Cardiac septum (tissue), 1 donor: ENCODE data around the gene GRK5. TPM values are rescaled to one million over a fixed set of nuclear protein-coding genes. Genes with fewer than 3 reads are reported as not detected.

Source experiments
- DNase-seq: peaks from one replicate; pipeline ENCODE4 v3.0.0-alpha.2; 2020; ENCODE audit warnings: low spot score
- intact Hi-C: fragments of 100-400 bp; cut with DNase I; formaldehyde crosslinking; loops from one replicate; pipeline ENCODE4 v1.14.0; 2022
- total RNA-seq: library from RNA; stranded (reverse); fragmentation: NEBNext Ultra II Directional; extraction: Animal tissue kit (Norgen Biotek cat#: 25700); gene quantifications from one replicate; pipeline ENCODE4 v1.2.1, GENCODE V29; 2021
- donor health status: DM: no; HTN: no; CAD: no.

GRK5 gene
- total RNA-seq, 1 donor from 2014 or later: 17.6 TPM

DNA sequence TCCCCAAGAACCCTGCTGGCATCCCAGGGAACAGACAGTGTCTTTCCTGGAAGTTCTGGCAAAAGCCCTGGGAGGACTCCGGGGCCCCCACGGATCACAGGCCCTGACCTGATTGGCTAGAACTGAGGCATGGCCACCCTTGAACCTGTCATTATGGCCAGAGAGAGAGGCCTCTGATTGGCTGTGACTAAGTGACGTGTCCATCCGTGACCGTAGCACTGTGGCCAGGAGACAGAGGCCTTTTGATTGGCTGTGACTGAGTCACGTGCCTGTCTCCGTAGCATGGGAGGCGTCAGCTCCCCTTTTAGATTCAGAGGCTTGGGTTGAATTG is 171.3 kb downstream of the GRK5 start:
- intact Hi-C loops: loop anchor here (2.0 kb wide), 1 partner anchor 20 kb away; no protein-coding TSS in a partner anchor
- no peak for DNase-seq

- intact Hi-C loops: loop anchor here (2.0 kb wide), 1 partner anchor 21 kb away; no protein-coding TSS in a partner anchor
- no peak for DNase-seq
These were observed 172.2 kb downstream of the GRK5 start for GRCh38 chr10:119379466-119380071.

DNA sequence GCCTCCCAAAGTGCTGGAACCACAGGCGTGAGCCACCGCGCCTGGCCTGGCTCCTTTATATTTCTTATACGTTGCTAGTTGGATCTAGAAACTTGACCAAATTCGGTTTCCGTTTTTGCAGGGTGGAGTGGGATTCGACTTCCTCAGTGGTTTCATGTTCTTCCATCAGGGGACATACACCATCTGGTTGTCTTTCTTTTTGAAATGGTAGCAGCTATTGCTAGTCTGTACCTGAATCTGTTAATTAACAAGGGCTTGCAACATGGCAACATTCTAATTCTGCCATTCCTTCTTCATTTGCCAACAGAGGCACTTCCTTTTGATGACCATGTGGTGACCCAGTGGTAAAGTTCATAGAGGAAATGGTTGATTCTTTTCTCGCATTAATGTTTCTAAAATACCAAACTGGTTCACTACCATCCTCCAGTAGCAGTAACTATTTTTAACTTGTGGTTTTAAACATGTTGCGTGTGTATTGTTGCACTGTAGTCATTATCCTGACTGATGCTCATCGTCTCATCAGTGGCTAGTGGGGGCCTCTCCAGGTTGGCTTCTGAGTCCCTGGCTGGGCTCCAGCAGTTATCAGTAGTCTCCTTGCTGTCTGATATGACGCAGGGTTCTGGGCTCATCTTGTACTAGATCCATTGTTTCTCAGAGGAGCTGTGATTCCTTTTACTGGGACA is 175.9 kb downstream of the GRK5 start:
- no peak for DNase-seq

GRCh38 chr10:119384127-119384526 is 176.8 kb downstream of the GRK5 start:
- DNase-seq: no peak
- intact Hi-C loops: no loop called here

More for the DNA sequence above, 175.9 kb downstream of the GRK5 start:
- intact Hi-C loops: no loop called here

GRCh38 chr10:119386666-119387065 is 179.3 kb downstream of the GRK5 start:
- intact Hi-C loops: no loop called here
- no peak for DNase-seq

- no peak for DNase-seq
- intact Hi-C loops: no loop called here
These were observed 181.5 kb downstream of the GRK5 start for GRCh38 chr10:119388849-119389345.

DNA sequence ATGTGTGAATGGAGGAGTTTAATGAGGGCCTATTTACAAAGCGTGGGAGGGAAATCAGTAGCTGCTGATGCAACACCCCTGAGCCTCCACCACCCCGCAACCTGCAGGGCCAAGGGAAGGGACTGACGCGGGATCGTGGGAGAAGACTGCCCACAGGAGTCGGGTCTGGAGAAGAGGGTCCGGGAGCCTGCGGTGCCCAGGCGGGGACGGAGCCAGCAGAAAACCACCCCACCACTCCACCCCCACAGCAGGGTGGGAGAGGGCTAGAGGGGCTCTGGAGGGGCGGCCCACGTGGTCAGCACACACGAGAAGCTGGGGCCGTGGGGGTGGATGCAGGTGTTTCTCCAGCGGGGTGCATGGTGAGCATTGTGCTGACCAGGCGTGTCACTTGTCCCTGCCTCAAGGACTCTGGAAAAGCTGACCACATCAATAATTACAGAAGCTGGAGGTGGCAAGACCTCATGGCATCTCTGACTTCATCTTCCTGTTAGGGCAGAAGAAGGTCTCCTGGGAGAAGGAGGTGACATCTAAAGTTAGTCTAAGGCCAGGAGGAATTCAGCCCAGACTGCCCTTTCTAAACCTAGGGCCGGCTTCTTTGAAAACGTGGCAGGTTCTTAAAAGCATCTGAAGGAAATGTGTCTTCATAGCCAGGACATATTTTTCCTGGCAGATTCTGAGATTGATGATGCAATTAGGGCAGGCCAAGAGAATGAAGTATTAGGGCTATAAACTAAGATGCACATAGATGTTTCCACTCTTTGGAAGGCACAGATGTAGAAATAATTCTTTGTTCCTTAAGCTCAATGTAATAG is 184.3 kb downstream of the GRK5 start:
- DNase-seq: no peak

GRCh38 chr10:119393019-119393418 is 185.6 kb downstream of the GRK5 start:
- DNase-seq: no peak
- intact Hi-C loops: no loop called here

More for the DNA sequence above, 184.3 kb downstream of the GRK5 start:
- intact Hi-C loops: no loop called here

DNA sequence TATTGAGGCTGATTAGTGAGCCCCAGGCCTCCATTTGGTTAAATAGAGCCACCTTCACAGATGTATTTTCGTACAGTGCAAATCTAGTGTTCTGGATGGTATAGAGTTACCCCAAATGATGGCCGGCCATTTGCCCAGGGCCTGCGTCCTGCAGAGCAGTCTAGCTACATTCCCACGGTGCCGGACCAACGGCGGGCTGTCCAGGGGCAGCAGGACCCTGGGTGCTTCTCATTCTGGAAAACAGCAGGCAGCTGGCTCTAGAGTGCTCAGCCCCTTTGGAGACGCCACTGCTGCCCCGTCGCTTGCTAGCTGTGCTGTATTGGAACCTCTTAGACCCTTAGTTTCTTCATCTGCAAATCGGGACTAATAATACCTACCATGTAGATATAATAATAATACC is 186.1 kb downstream of the GRK5 start:
- intact Hi-C loops: no loop called here
- no peak for DNase-seq

- no peak for DNase-seq
- intact Hi-C loops: no loop called here
These were observed 186.5 kb downstream of the GRK5 start for GRCh38 chr10:119393845-119394244.

DNA sequence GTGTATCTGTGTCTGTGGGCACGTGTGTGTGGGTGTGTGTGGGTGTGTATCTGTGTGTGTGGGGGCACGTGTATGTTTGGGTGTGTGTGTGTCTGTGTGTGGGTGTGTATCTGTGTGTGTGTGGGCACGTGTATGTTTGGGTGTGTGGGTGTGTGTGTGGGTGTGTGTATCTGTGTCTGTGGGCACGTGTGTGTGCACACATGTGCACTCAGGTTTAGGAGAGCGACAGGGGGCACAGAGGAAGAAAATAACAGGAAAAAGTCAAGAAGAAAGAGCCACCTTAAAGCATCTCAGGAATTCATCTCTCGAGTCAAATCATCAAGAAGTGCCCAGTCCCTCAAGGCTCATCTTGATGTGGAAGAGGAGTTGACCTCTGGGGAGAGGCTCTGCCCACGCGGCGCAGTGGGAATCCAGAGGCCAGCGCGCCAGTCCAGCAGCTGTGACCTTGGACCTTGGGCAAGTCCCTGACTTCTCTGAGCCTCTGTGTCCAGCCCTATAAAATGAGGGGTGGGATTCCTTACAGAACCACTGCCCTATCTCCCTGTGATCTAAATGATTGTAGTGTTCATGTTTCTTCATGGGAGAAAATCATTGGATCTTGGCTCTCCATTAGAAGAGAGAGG is 187.4 kb downstream of the GRK5 start:
- DNase-seq: no peak
- intact Hi-C loops: no loop called here

GRCh38 chr10:119395280-119396007 is 188.1 kb downstream of the GRK5 start:
- DNase-seq: no peak
- intact Hi-C loops: no loop called here

DNA sequence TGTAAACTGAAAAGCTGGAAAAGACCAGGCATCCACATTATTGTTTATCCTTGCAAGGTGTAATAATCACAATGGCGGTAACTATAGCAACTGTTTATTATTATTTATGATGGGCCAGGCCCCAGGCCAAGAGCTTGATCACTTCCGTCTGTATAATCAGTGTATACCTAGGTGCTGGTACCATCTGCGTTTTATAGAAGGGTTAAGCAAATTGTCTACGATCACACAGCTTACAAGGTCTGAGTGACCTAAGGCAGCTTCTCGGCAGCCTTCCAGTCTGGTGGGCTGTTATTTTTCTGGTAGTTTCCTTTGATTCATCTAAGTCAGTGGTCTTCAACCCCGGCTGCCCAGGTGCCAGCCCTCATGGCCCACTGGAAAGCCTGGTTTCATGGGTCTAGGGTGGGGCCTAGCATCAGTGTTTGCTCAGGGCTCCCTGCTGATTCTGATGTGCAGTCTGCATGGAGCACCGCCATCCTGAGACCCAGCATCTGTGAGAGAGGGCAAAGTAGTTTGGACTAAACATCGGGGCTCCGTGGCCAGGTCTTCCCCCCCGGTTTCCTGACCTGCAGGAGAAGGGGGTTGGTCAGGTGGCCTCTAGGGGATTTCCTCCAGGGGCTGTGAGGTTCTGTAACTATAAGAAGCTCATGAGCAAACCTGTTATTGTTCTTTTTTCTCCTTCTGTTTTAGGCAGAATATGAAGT is 188.8 kb downstream of the GRK5 start:
- intact Hi-C loops: no loop called here

DNA sequence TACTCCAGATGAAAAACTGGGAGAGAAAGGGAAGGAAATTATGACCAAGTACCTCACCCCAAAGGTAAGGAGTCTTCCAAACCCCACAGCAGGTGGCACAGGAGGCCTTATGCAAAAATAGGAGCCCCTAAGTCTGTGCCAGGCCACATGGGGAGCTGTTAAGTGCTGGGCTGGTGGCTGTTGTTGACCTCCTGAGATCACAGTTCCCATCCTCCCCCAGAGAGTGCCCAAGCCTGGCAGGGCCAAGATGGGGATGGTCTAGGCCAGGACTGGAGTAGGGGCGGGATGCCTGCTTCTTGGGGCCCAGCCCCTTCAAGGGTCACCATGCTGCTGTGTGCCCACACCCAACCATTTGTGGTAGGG is 189.3 kb downstream of the GRK5 start:
- no peak for DNase-seq
- intact Hi-C loops: no loop called here

More for the DNA sequence above, 188.8 kb downstream of the GRK5 start:
- DNase-seq: no peak

- no peak for DNase-seq
These were observed 190.0 kb downstream of the GRK5 start for GRCh38 chr10:119397416-119397815.

GRCh38 chr10:119398996-119399395 is 191.6 kb downstream of the GRK5 start:
- intact Hi-C loops: no loop called here

More at GRCh38 chr10:119397416-119397815, 190.0 kb downstream of the GRK5 start:
- intact Hi-C loops: no loop called here

GRCh38 chr10:119399466-119399865 is 192.1 kb downstream of the GRK5 start:
- DNase-seq: no peak
- intact Hi-C loops: no loop called here

More at GRCh38 chr10:119398996-119399395, 191.6 kb downstream of the GRK5 start:
- DNase-seq: no peak

- intact Hi-C loops: no loop called here
- no peak for DNase-seq
These were observed 194.5 kb downstream of the GRK5 start for GRCh38 chr10:119401671-119402395.
